H1 (cell line): ENCODE results near the gene CEP44. TPM values are rescaled to one million over a fixed set of nuclear protein-coding genes. Genes with fewer than 3 reads are reported as not detected.

Experiments used
- CTCF ChIA-PET: fragments of 300-600 bp; sonication (Branson Sonifier 250); formaldehyde crosslinking; loops from one replicate; lab custom pipeline; 2021; ENCODE audit not compliant: partially characterized antibody; lab: Charles Lee
- POLR2A ChIA-PET: fragments of 300-600 bp; sonication (Branson Sonifier 250); formaldehyde crosslinking; loops from one replicate; lab custom pipeline; 2021; ENCODE audit warnings: inconsistent platforms; ENCODE audit not compliant: partially characterized antibody; lab: Charles Lee
- DNase-seq, 2 experiments: peaks; one replicate each; pipeline versions ENCODE4 v3.0.0 to v3.0.0-alpha.2; 2010 to 2022; ENCODE audit warnings: low spot score in 2 of 2, low read depth in 1 of 2, mixed read lengths in 1 of 2
- FAIRE-seq: peaks from 2 replicates; lab custom pipeline; 2011; peaks lifted over from hg19 to GRCh38; lab: Jason Lieb, UNC
- H2AFZ ChIP-seq: 2 replicates; pipeline ENCODE4 v1.8.1; 2012; ENCODE audit warnings: low read length, inconsistent platforms
- H2AK5ac ChIP-seq: 2 replicates; pipeline ENCODE4 v1.6.1; 2013; ENCODE audit warnings: low read depth, low read length
- H2BK120ac ChIP-seq: replicated peaks from 2 replicates; pipeline ENCODE3; 2013; ENCODE audit warnings: low read depth, low read length, inconsistent platforms
- H2BK12ac ChIP-seq: 2 replicates; pipeline ENCODE4 v1.6.1; 2013; ENCODE audit warnings: low read depth, low read length
- H2BK15ac ChIP-seq: 2 replicates; pipeline ENCODE4 v1.6.1; 2013; ENCODE audit warnings: low read length
- H2BK20ac ChIP-seq: 2 replicates; pipeline ENCODE4 v1.6.1; 2013; ENCODE audit warnings: low read length
- H2BK5ac ChIP-seq: 2 replicates; pipeline ENCODE4 v1.6.1; 2013; ENCODE audit warnings: low read depth, low read length
- H3K14ac ChIP-seq: 2 replicates; pipeline ENCODE4 v1.6.1; 2013; ENCODE audit warnings: inconsistent platforms; ENCODE audit not compliant: insufficient read length
- H3K18ac ChIP-seq: 2 replicates; pipeline ENCODE4 v1.6.1; 2013; ENCODE audit warnings: low read length; ENCODE audit errors: extremely low read depth
- H3K23ac ChIP-seq: 2 replicates; pipeline ENCODE4 v1.6.1; 2013; ENCODE audit warnings: inconsistent platforms; ENCODE audit not compliant: insufficient read length
- H3K23me2 ChIP-seq: 2 replicates; pipeline ENCODE4 v1.6.1; 2013; ENCODE audit warnings: low read depth, low read length
- H3K27ac ChIP-seq: 2 replicates; pipeline ENCODE4 v1.6.1; 2011; ENCODE audit warnings: low read depth, low read length, inconsistent platforms
- H3K27me3 ChIP-seq, 4 experiments: replicated peaks in 1 of 4; 1 replicate in 1 of 4; 2 replicates in 3 of 4; pipeline versions ENCODE4 v1.6.1 to v1.8.1; 2011 to 2013; ENCODE audit warnings: low read length in 3 of 4, mild to moderate bottlenecking in 3 of 4, inconsistent platforms in 2 of 4, mixed read lengths in 2 of 4, moderate library complexity in 1 of 4; ENCODE audit not compliant: control insufficient read depth in 3 of 4, insufficient read depth in 3 of 4; ENCODE audit errors: extremely low read depth in 1 of 4
- H3K36me3 ChIP-seq, 4 experiments: 2 replicates each; pipeline versions ENCODE4 v1.6.1 to v1.8.1; 2011 to 2013; ENCODE audit warnings: mild to moderate bottlenecking in 4 of 4, low read length in 3 of 4, moderate library complexity in 2 of 4, control low read depth in 1 of 4, inconsistent platforms in 1 of 4; ENCODE audit not compliant: insufficient read depth in 4 of 4, control insufficient read depth in 2 of 4
- H3K4ac ChIP-seq: replicated peaks from 2 replicates; pipeline ENCODE3; 2013; ENCODE audit warnings: low read length, low read depth, mixed read lengths, inconsistent platforms; ENCODE audit not compliant: insufficient read length
- H3K4me1 ChIP-seq, 4 experiments: replicated peaks in 1 of 4; 1 replicate in 1 of 4; 2 replicates in 3 of 4; pipeline versions ENCODE4 v1.6.1 to v1.8.1; 2011 to 2013; ENCODE audit warnings: low read length in 3 of 4, inconsistent platforms in 2 of 4, mixed read lengths in 1 of 4; ENCODE audit not compliant: insufficient read depth in 4 of 4, control insufficient read depth in 3 of 4
- H3K4me2 ChIP-seq, 2 experiments: 2 replicates each; pipeline versions ENCODE4 v1.6.1 to v1.8.1; 2011 to 2013; ENCODE audit warnings: low read depth in 2 of 2, low read length in 2 of 2, control low read depth in 1 of 2, inconsistent platforms in 1 of 2, mild to moderate bottlenecking in 1 of 2; ENCODE audit not compliant: insufficient read depth in 1 of 2
- H3K4me3 ChIP-seq, 4 experiments: fragments of 200-600, 300-600 bp in 1 of 4; sonication (generic), shearing (Covaris generic), sonication (Bioruptor Twin) in 1 of 4; 2 replicates each; pipeline versions ENCODE4 v1.5.1 to v1.8.1; 2011 to 2016; ENCODE audit warnings: low read length in 4 of 4, low read depth in 3 of 4, control low read depth in 2 of 4, inconsistent platforms in 2 of 4, mild to moderate bottlenecking in 2 of 4, mixed read lengths in 1 of 4, moderate library complexity in 1 of 4; ENCODE audit not compliant: insufficient read depth in 2 of 4; ENCODE audit errors: extremely low read depth in 1 of 4
- H3K56ac ChIP-seq: replicated peaks from 2 replicates; pipeline ENCODE3; 2013; ENCODE audit warnings: low read depth, mild to moderate bottlenecking, mixed read lengths, low read length, inconsistent platforms; ENCODE audit not compliant: insufficient read length
- H3K79me1 ChIP-seq: 2 replicates; pipeline ENCODE4 v1.6.1; 2013; ENCODE audit warnings: low read depth, low read length, control low read depth
- H3K79me2 ChIP-seq, 2 experiments: 2 replicates each; pipeline versions ENCODE4 v1.6.1 to v1.8.1; 2012 to 2013; ENCODE audit warnings: low read length in 2 of 2, mild to moderate bottlenecking in 2 of 2, inconsistent platforms in 1 of 2; ENCODE audit not compliant: insufficient read depth in 2 of 2, control insufficient read depth in 1 of 2
- H3K9ac ChIP-seq, 4 experiments: replicated peaks in 1 of 4; 1 replicate in 1 of 4; 2 replicates in 3 of 4; pipeline versions ENCODE4 v1.6.1 to v1.8.1; 2011 to 2013; ENCODE audit warnings: low read depth in 3 of 4, low read length in 3 of 4, control low read depth in 2 of 4, mild to moderate bottlenecking in 2 of 4, moderate library complexity in 2 of 4, inconsistent platforms in 1 of 4; ENCODE audit errors: extremely low read depth in 1 of 4
- H3K9me3 ChIP-seq, 2 experiments: 2 replicates each; pipeline versions ENCODE4 v1.6.1 to v1.8.1; 2012 to 2013; ENCODE audit warnings: mild to moderate bottlenecking in 2 of 2, moderate library complexity in 2 of 2, control low read depth in 1 of 2, inconsistent platforms in 1 of 2, low read depth in 1 of 2, low read length in 1 of 2, mixed read lengths in 1 of 2; ENCODE audit not compliant: insufficient read depth in 2 of 2
- H4K20me1 ChIP-seq, 2 experiments: replicated peaks in 1 of 2; 2 replicates each; pipeline versions ENCODE3 to v1.8.1; 2011 to 2013; ENCODE audit warnings: inconsistent platforms in 2 of 2, low read length in 2 of 2, mild to moderate bottlenecking in 1 of 2; ENCODE audit not compliant: insufficient read depth in 2 of 2, control insufficient read depth in 1 of 2
- H4K5ac ChIP-seq: 2 replicates; pipeline ENCODE4 v1.6.1; 2013; ENCODE audit warnings: low read length, low read depth, mixed read lengths, inconsistent platforms; ENCODE audit not compliant: insufficient read length
- H4K8ac ChIP-seq: 2 replicates; pipeline ENCODE4 v1.8.0; 2013; ENCODE audit warnings: mild to moderate bottlenecking, moderate library complexity, low read length, inconsistent platforms; ENCODE audit not compliant: insufficient read depth; ENCODE audit errors: extremely low read depth
- H4K91ac ChIP-seq: replicated peaks from 2 replicates; pipeline ENCODE3; 2013; ENCODE audit warnings: low read length, mixed read lengths, inconsistent platforms; ENCODE audit not compliant: insufficient read length
- CBX8 ChIP-seq: fragments of 300-800, 300-1000 bp; sonication (generic); IDR thresholded peaks from 2 replicates; pipeline ENCODE4 v1.7.1; 2016; ENCODE audit warnings: low read depth, low read length, borderline replicate concordance
- CHD2 ChIP-seq: IDR thresholded peaks from 2 replicates; pipeline ENCODE4 v1.6.1; 2012; ENCODE audit warnings: low read length, improper control_type of control experiment
- FOSL1 ChIP-seq: IDR thresholded peaks from 2 replicates; pipeline ENCODE4 v1.6.1; 2011; ENCODE audit warnings: mild to moderate bottlenecking, low read depth, low read length, moderate library complexity; ENCODE audit not compliant: insufficient read depth
- HDAC6 ChIP-seq: IDR thresholded peaks from one replicate; pipeline ENCODE4 v1.7.1; 2012; ENCODE audit warnings: low read depth, mild to moderate bottlenecking, inconsistent platforms, low read length, moderate library complexity
- JUN ChIP-seq: IDR thresholded peaks from 2 replicates; pipeline ENCODE4 v1.6.1; 2011; ENCODE audit warnings: low read depth, mild to moderate bottlenecking, improper control_type of control experiment, low read length
- NRF1 ChIP-seq: IDR thresholded peaks from 2 replicates; pipeline ENCODE4 v1.6.1; 2011; ENCODE audit warnings: mild to moderate bottlenecking, low read depth, low read length, improper control_type of control experiment
- PHF8 ChIP-seq: fragments of 200-600 bp; sonication (generic); conservative IDR thresholded peaks from 2 replicates; pipeline ENCODE4 v1.7.1; 2012; ENCODE audit warnings: low read depth, mild to moderate bottlenecking, inconsistent platforms, low read length, moderate library complexity
- POU5F1 ChIP-seq: IDR thresholded peaks from 2 replicates; pipeline ENCODE4 v1.6.1; 2011; ENCODE audit warnings: low read depth, mild to moderate bottlenecking, low read length, moderate library complexity
- SP4 ChIP-seq: IDR thresholded peaks from 2 replicates; pipeline ENCODE4 v1.6.1; 2012; ENCODE audit warnings: low read length, inconsistent platforms
- YY1 ChIP-seq: IDR thresholded peaks from 2 replicates; pipeline ENCODE4 v1.6.1; 2011; ENCODE audit warnings: low read depth, mild to moderate bottlenecking, low read length
- WGBS, 2 experiments: shearing (Covaris generic) in 1 of 2; methylation state at CpG; one replicate each; pipeline versions ENCODE4 v1.1.6 to v1.1.7; 2013 to 2015; ENCODE audit warnings: low lambda C conversion rate in 2 of 2, mixed read lengths in 2 of 2, inconsistent platforms in 1 of 2, low coverage in 1 of 2, missing lambda C conversion rate in 1 of 2; ENCODE audit not compliant: insufficient replicate concordance in 2 of 2, insufficient coverage in 1 of 2, insufficient read length in 1 of 2; ENCODE audit errors: extremely low coverage in 1 of 2, missing lambda C conversion rate in 1 of 2; 5-methylcytosine and 5-hydroxymethylcytosine counted together
- polyA plus RNA-seq, 7 experiments: library from polyadenylated mRNA; depleted of rRNA in 3 of 7; stranded (reverse) in 5 of 7; unstranded in 2 of 7; fragments of >200 nt in 5 of 7; fragments of 200-250 nt in 2 of 7; gene quantifications; 1 replicate in 5 of 7; 2 replicates in 1 of 7; 4 replicates in 1 of 7; pipeline versions ENCODE4 v1.2.1 to v1.2.3, GENCODE V29; 2011 to 2013; ENCODE audit warnings: missing spikeins in 2 of 7, mixed read lengths in 2 of 7
- total RNA-seq: library from RNA; stranded (reverse); fragmentation: NEBNext Ultra II Directional; extraction: Animal tissue kit (Norgen Biotek cat#: 25700); gene quantifications from 2 replicates; pipeline ENCODE4 v1.2.1, GENCODE V29; 2021
- TF ChIP-seq, protein P1 (sequence below): IDR thresholded peaks from 2 replicates; pipeline ENCODE4 v1.6.1; 2012; ENCODE audit warnings: inconsistent platforms
- TF ChIP-seq, protein P2 (sequence below): IDR thresholded peaks from 2 replicates; pipeline ENCODE4 v1.6.1; 2012; ENCODE audit warnings: low read length, inconsistent platforms

Gene CEP44
- total and polyA plus RNA-seq, 2 of the 8 experiments (the other 6 are each of a cell fraction or from before 2014, with no cell fraction given): 3.4 to 17.1 TPM

DNA sequence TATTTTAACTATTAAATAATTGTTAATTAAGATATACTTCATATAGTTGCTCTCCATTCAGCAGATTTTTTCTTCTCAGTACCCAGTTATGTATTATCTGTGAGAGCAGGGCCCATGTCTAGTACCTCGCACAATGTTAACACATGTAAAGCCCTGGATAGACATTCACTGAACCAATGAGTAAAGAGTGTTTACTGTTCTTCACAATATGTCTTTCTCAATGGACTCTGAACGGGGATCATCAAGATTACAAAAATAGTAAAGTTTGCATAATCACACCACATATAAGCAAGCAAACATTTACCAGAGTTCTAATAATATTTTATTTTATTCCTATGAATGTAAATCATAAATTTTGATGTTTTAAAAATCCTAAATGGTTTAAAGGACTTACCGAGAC lies 47.4 kb upstream of the CEP44 start:
- Histone ChIP-seq H4K20me1 (no peaks in the 10 kb centered on the region), H2BK120ac (no peak overlapping the region), H3K36me3 (no peaks in the 10 kb centered on the region), H4K5ac (no peak overlapping the region), H3K27me3 (no peaks in the 10 kb centered on the region), H3K27ac (no peak overlapping the region), H3K23me2 (no peaks in the 10 kb centered on the region), H2AK5ac (no peak overlapping the region), H3K4me2 (no peak overlapping the region), H2AFZ (no peak overlapping the region), H3K23ac (no peak overlapping the region), H4K8ac (no peak overlapping the region), H3K79me1 (no peaks in the 10 kb centered on the region), H4K91ac (no peak overlapping the region), H3K9ac (no peak overlapping the region), H3K9me3 (no peaks in the 10 kb centered on the region), H2BK15ac (no peak overlapping the region), H3K14ac (no peak overlapping the region), H2BK12ac (no peak overlapping the region), H3K79me2 (no peaks in the 10 kb centered on the region), H3K4ac (no peak overlapping the region), H3K18ac (no peak overlapping the region), H3K4me1 (no peaks in the 10 kb centered on the region), H2BK5ac (no peak overlapping the region), H3K56ac (no peak overlapping the region), H3K4me3 (no peak overlapping the region), H2BK20ac (no peak overlapping the region)
- DNase-seq (no peak), FAIRE-seq (no peak)
- CTCF ChIA-PET: interaction anchor here (0.6 kb wide), 1 partner anchor 1825 kb away, joined by 3 read pairs; no protein-coding TSS in a partner anchor
- POLR2A ChIA-PET: no interaction called here
- 66% methylated on average over 3 of the region's 3 CpGs; no CpG with 5 or more reads in 1 of the 2 experiments for WGBS, 2 experiments
- no peak for TF ChIP-seq POU5F1
- TF ChIP-seq CBX8: no peak
- TF ChIP-seq YY1: no peak
- no peak for TF ChIP-seq SP4
- no peak for TF ChIP-seq CHD2
- TF ChIP-seq HDAC6: no peak
- TF ChIP-seq, protein P1, sequence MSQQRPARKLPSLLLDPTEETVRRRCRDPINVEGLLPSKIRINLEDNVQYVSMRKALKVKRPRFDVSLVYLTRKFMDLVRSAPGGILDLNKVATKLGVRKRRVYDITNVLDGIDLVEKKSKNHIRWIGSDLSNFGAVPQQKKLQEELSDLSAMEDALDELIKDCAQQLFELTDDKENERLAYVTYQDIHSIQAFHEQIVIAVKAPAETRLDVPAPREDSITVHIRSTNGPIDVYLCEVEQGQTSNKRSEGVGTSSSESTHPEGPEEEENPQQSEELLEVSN: no peak
- TF ChIP-seq NRF1: no peak
- TF ChIP-seq FOSL1: no peak
- TF ChIP-seq JUN: no peak
- TF ChIP-seq PHF8: no peak
- TF ChIP-seq, protein P2, sequence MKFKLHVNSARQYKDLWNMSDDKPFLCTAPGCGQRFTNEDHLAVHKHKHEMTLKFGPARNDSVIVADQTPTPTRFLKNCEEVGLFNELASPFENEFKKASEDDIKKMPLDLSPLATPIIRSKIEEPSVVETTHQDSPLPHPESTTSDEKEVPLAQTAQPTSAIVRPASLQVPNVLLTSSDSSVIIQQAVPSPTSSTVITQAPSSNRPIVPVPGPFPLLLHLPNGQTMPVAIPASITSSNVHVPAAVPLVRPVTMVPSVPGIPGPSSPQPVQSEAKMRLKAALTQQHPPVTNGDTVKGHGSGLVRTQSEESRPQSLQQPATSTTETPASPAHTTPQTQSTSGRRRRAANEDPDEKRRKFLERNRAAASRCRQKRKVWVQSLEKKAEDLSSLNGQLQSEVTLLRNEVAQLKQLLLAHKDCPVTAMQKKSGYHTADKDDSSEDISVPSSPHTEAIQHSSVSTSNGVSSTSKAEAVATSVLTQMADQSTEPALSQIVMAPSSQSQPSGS: no peak
